MM.1S (cell line): ENCODE data around the gene C12orf56.

Source experiments
- CTCF ChIP-seq: fragments of 300-600 bp; sonication (generic); IDR thresholded peaks from 2 replicates; pipeline ENCODE4 v1.5.1; 2016; ENCODE audit warnings: antibody characterized with exemption, low read length, mixed read lengths
- EZH2 ChIP-seq: fragments of 300-600 bp; sonication (generic); optimal IDR thresholded peaks from 2 replicates; pipeline ENCODE3; 2017; ENCODE audit warnings: low read depth, mild to moderate bottlenecking, antibody characterized with exemption, low read length, mixed read lengths
- EZH2phosphoT487 ChIP-seq: fragments of 300-600 bp; sonication (generic); IDR thresholded peaks from 2 replicates; pipeline ENCODE4 v1.6.1; 2018; ENCODE audit warnings: antibody characterized with exemption, low read length

DNA sequence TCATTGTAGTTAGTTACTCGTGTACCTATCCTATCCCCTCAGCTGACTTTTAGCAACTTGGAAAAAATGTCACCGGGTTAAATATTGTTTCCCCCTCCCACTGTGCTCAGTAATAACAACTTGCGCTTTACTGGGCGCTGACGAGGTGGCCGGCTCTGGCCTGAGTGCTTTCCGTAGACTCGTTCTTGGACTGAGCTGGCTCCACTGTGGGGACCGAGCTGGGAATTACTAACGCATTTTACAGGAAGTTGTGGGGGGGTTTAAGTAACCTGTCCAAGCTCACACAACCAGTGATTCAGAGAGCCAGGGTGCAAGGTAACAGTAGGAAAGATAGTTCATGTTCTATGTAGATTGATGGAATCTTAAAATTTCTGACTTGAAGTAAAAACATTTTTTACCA is 86.0 kb downstream of the C12orf56 start:
- TF ChIP-seq CTCF: no peak
- TF ChIP-seq EZH2phosphoT487: no peak
- no peak for TF ChIP-seq EZH2
